A172 (cell line): Measurements from ENCODE around the gene HSPG2. TPM values are rescaled to one million over a fixed set of nuclear protein-coding genes. Genes with fewer than 3 reads are reported as not detected.
"Not testable (repeated sequence)": the region's sequence is repeated elsewhere in the genome, so short reads cannot be mapped to it uniquely, and the experiment has no call there.

Experiments used
- DNase-seq: peaks from one replicate; pipeline ENCODE4 v3.0.0-alpha.2; 2015; ENCODE audit warnings: low spot score
- total RNA-seq: library from RNA; depleted of rRNA; stranded (reverse); fragments of >200 nt; shearing (Covaris generic); gene quantifications from 2 replicates; pipeline ENCODE4 v1.2.3, GENCODE V29; 2014; rRNA removed

Gene HSPG2
- total RNA-seq, result 17.9 and 18.3 TPM in 2 replicates

DNA sequence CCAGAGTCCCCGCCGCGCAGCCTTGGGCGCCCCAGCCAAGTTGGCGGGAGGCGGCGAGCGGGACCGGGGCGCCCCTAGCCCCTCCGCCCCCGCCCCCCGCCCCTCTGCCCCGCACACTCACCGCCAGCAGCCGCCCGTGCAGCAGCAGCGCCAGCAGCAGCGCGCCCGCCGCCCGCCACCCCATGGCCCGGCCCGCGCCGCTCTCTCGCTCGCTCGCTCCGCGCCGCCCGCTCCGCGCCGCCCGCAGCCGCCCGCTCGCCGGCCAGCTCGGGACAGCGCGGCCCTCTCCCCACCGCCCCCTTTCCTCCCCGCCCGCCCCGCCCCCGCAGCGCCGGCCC is at the start of gene HSPG2:
Gene HSPG2, minus strand, starts transcription at position 277 of the 338 bp plus-strand sequence. Its CDS starts 93 bp downstream, at position 184.
- no peak for DNase-seq

DNA sequence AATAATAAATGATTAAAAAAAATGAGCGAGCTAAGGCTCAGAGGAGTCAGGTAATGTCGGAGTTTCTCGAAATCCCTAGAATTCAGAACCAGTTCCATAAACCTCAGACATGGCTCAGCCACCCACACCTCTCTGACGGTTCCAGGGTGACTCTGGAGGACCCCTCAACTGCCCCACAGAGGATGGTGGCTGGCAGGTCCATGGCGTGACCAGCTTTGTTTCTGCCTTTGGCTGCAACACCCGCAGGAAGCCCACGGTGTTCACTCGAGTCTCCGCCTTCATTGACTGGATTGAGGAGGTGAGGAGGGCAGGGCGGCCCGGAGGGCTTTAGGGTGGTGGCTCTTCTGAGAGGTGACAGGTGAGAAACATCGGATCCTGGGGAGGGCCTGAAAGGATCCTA is 49.3 kb upstream of the HSPG2 start:
- DNase-seq, result not testable (repeated sequence)

DNA sequence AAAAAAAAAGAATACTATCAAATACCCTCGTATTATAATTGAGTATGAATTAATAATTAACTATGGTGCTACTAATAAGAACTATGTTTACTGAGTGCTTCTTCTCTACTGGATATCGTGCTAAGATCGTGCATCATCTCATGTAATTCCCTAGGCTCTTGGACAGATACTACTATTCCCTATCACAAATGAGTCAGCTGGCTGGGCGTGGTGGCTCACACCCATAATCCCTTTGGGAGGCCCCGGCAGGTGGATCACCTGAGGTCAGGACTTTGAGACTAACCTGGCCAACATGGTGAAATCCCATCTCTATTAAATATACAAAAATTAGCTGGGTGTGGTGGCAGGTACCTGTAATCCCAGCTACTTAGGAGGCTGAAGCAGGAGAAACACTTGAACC is 48.8 kb upstream of the HSPG2 start:
- DNase-seq, result not testable (repeated sequence)

DNA sequence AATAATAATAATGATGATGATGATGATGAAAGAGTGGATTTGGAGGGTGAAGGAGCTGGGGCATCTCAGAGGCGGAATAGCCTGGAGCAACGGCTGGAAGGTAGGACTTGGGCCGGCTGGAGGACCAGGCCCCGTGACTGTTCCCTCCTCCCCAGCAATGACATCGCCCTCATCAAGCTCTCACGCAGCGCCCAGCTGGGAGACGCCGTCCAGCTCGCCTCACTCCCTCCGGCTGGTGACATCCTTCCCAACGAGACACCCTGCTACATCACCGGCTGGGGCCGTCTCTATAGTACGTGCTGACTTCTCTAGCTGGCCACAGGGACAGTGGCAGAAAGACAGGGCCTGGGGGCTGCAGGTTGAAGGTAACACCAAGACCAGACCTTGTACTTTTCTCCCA is 46.4 kb upstream of the HSPG2 start:
- DNase-seq, result not testable (repeated sequence)

DNA sequence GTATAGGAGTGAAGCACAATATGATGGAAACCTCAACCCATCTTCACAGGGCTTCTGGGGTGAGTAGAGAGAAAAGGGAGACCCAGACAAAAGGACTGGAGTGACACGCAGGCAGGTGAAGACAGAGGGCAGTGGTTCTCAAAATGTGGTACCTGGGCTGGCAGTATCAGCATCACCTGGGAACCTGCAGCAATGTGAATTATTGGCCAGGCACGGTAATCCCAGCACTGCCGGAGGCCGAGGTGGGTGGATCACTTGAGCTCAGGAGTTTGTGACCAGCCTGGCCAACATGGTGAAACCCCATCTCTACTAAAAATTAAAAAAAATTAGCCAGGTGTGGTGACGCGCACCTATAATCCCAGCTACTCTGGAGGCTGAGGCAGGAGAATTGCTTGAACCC is 45.0 kb upstream of the HSPG2 start:
- DNase-seq, result not testable (repeated sequence)

DNA sequence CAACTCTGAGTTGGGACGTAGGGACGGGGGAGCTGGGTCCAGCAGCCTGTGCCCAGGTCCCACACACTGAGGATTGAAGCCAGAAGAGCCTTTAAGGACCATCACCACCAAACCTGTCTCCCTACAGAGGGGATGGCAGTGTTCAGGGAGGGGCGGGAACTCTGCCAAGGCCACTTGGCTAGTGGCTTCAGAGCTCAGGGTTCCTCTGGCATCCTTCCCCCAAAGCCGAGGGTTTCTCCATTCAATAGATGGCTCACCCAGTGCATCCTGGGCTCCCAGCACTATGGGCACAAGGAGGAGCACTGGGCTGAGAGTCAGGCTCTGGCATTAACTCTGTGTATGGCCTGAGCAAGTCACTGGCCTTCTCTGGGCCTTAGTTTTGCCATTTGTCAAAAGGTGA is 44.1 kb upstream of the HSPG2 start:
- not testable (repeated sequence) for DNase-seq

DNA sequence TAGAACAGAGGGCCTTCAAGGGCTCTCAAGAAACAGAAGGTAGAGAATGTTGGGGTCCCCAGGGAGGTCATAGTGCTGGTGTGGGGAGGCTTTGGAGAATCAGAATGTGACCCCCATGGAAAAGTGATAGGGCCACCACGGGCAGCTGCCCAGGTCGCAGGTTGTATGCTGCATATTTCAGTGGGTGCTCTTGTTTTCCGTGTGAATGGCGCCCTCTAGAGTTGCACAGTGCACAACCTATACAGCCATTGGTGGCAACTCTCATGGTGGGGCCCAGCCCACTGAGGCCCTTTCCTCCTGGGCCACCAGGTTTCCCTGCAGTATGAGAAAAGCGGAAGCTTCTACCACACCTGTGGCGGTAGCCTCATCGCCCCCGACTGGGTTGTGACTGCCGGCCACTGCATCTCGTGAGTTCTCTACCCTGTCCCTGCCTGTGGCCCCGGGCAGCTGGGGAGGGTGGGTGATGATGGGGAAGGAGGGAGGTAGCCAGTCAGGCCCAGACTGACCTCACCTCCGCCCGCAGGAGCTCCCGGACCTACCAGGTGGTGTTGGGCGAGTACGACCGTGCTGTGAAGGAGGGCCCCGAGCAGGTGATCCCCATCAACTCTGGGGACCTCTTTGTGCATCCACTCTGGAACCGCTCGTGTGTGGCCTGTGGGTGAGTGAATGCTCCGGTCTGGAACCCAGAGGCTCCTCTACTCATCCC is 43.6 kb upstream of the HSPG2 start:
- not testable (repeated sequence) for DNase-seq

DNA sequence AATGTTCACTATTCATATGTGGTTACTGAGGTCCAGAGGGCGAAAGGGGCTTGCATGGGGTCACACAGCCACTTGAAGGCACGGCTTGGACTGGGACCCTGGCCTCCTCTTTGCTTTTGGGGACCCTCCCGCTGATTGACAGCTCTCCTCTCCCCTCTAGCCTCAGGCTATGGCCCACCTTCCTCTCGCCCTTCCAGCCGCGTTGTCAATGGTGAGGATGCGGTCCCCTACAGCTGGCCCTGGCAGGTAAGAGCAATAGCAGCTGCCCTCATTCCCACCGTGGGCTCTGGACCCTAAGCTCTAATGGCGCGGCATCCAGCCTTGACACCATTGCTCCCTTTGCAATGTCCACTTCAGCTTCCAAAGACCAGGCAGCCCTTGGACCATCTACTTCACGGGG is 41.1 kb upstream of the HSPG2 start:
- DNase-seq, result not testable (repeated sequence)

DNA sequence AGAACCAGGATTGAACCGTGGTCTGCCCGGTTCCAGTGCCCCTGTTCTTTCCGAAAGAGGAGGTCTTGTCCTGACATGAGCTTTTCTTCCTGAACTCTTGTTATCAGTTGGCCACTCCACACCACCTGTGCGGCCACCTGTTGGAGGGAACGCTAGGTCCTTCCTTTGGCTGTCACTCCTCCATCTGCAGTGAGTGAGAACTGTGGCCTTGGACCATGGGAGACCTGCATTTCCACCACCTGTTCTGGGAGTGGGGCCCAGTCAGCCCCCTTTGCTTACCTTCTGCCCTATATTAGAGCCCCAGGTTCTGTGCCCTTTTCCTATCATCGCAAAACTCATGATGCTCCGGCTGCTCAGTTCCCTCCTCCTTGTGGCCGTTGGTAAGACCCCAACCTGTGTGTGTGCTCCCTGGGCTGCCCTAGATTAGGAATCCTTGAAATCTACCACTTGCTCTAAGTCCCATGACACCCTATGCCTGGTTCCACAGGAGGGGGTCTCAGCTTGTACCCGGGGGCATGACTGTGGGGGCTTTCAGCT is 39.7 kb upstream of the HSPG2 start, which contains the start of gene CELA3B:
Gene CELA3B, plus strand, starts transcription at position 320 of the 537 bp plus-strand sequence. Its CDS starts 18 bp downstream, at position 338.
- DNase-seq, result not testable (repeated sequence)

DNA sequence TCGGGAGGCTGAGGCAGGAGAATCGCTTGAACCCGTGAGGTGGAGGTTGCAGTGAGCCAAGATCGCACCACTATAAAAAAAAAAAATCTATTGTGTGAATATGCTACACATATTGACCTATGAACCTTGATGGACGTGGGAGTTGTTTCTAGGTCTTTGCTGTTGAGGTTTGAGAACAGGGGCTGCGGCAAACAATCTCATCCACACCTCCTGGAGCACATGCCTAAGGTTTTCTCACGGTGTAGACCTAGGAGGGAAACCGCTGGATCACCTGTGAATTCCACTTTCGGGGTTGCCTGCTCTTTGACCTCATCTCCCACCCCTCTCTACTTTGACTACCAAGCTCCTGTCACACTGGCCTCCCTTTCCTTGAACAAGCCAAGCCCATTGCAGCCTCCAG is 38.2 kb upstream of the HSPG2 start:
- not testable (repeated sequence) for DNase-seq

DNA sequence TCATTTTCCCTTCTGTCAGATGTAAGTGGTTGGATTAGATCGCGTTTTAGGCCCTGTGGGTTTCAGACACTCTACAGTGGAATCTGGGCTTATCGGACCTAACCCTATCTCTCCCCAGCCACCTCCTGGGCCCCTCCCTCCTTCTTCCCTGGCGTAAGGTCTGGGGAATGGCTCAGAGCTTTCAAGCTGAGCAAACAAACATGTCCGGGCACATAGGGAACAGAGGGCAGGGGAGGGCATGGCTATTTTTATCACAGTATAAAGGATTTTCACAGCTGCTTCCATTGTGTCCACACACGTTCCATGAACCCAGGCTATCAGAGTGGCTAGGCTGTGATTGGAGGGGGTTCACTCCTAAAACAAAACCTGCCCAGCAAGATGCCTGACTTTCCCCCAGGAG is 37.6 kb upstream of the HSPG2 start:
- DNase-seq, result not testable (repeated sequence)

DNA sequence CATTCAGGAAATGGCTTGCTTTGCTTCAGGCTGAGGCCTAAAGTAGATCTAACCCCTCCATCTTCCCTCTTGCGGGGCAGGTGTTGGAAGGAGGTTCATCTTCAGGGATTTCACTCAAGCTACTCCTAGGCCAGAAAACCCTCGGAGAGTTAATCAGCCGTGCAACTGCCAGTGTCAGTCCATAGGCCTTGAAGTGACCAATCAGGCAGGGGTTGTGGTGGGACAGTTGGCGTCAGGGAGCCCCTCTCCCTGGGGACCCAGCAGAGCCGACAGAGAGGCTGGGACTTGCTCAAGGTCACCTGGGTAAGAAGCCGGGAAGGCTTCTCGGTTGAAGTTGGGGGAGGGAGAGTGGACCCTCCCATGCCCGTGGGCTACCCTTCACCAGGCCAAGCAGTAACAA is 36.8 kb upstream of the HSPG2 start:
- DNase-seq, result not testable (repeated sequence)

DNA sequence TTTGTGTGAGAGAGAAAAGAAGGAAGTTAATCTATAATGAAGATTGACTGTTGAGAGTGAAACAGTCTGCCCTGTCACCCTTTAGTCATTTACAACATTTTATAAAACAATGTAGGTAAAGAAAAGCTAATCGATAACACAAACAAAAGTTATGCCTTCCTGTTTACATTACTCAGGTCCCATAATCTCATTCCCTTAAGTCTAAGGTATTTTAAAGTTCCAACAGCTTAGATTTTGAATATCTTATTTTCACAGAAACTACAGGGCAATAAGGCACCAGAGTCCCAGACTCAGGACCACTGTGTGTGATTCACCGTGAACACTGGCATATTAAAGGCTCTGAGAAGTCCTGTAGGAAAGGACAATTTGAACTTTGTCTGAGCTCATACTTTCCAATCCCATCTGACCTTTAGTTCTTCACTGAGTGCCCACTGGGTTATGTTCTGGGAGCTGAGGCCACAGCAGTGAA is 35.9 kb upstream of the HSPG2 start:
- DNase-seq, result not testable (repeated sequence)

DNA sequence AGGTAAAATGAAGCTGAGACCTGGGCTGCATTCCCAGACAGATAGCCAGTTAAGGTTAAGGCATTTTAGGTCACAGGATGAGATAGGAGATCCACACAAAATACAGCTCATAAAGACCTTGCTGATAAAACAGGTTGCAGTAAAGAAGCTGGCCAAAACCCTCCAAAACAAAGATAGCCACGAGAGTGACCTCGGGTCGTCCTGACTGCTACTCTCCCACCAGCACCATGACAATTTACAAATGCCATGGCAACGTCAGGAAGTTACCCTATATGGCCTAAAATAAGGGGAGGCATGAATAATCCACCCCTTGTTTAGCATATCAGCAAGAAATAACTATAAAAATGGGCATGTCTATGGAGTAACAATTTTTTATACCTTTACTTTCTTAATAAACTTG is 33.4 kb upstream of the HSPG2 start:
- not testable (repeated sequence) for DNase-seq

DNA sequence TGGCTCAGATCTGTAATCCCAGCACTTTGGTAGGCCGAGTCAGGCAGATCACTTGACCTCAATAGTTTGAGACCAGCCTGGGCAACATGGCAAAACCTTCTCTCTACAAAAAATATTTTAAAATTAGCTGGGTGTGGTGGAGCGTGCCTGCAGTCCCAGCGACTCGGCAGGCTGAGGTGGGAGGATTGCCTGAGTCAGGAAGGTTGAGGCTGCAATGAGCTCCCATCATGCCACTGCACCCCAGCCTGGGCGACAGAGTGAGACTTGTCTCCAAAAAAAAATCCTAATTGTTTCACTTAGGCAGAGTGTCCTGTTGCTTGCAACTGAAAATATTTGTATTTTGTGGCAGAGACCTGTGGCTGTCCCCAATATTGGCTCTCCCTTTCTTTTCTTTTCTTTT is 32.0 kb upstream of the HSPG2 start:
- not testable (repeated sequence) for DNase-seq

DNA sequence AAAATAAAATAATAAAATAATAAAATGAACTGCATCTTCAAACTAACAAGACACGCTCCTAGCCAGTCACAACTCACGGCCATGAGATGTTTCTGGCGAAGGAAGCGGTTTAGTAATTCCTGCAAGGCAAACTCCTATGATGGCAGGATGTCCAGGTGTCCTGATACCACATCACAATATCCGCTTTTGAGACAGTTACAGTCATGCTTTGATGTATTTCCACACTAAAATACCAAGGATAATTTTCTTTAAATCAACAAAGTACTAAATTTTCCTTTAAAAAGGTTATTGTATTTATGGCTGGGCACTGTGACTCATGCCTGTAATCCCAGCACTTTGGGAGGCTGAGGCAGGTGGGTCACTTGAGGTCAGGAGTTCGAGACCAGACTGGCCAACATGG is 30.1 kb upstream of the HSPG2 start:
- not testable (repeated sequence) for DNase-seq

DNA sequence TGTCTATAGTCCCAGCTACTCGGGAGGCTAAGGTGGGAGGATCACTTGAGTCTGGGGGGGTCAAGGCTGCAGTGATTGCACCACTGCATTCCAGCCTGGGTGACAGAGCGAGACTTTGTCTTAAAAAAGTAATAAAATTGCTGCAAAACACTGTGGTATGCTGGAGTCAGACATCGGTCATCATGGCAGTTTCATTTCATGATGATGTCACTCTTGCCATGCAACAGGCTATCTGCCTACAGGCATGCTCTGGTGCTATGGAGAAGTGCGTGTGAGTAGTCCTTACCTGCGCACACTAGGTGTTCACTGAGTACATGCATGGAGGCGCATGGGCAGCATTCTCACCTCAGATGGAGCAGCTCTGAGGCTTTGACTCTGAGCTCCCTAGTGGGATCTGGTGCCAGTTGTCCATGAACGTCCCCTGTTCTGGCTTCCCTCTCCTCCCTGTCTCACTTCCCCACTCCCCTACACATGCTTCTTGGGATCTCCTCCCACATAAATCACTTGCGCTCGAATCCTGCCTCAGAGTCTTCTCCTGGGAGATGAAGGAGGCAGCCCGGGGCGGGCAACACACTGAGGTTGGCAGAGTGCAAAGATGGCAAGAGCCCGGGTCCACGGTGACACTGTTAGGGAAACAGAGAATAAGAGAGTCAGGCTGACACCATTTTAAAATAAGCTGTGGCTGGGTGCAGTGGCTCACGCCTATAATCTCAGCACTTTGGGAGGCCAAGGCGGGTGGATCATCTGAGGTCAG is 29.3 kb upstream of the HSPG2 start:
- DNase-seq, result peak; percentile 46

DNA sequence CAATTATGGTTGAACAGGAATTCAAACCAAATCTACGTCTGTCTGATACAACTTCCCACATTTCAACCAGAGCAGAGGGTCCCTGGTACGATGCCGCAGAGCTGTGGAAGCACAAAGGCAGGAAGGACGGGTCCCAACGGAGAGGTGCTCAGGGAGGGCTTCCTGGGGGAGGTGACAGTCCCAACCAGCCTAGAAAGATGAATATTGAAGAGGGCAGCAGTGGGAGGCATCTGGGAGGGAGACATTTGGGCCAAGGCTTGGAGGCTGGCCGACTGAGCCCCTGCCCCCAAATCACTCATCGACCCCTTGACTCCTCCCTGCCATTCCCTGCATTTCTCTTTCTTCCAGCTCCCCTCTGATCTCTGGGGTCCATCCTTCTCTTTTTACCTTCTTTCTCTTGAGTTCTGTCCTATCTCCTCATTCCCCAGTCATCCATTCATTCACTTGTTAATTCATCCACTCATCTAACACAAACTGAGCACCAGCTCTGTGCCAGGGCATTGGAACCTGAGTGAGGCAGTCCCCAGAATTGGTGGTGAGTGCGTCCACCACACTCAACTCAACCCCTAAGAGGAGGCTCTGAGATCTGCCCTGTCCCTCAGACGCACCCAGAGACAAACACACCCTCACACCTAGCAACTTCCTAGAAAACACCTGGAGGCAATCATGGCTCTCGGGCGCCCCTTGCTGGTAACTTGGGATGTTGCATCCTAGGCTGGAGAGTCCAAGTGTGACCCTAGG is 26.5 kb upstream of the HSPG2 start:
- DNase-seq, result peak; percentile 49

DNA sequence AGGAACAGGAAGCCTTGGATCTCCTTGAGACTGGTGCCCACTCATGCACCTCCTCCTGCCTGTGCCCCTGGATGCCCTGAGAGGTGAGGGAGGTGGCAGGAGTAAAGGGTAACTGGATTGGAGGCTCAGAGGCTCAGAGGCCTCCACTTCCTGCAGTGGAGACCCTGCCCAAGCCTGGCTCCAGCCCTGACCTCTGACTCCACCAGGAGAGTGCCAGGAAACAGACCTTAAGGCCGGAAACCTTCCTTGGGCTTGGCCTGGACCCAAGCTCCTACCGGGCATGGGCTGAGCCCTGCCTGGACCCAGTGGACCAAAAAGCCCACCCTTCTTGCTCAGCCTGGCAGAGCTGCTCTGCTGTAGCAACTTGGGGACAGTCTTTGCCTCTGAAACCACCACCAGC is 24.7 kb upstream of the HSPG2 start:
- DNase-seq, result no peak

DNA sequence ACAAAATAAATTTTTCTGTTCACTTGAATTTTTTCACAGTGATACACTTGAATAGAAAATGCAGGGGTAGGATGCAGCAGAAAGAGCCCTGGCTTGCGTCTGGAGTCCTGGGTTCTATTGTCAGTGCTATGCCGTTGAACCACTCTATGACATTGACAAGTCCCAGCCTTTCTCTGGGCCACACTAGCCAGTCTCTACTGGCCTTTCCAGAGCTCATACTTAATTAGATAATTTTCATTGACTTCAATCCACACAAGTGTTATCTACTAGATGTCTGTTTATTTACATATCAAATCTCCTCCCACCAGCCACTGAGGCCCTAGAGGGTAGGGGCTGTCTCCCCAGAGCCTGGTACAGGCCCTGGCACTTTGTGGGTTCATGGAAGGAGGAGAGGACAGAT is 24.2 kb upstream of the HSPG2 start:
- no peak for DNase-seq

DNA sequence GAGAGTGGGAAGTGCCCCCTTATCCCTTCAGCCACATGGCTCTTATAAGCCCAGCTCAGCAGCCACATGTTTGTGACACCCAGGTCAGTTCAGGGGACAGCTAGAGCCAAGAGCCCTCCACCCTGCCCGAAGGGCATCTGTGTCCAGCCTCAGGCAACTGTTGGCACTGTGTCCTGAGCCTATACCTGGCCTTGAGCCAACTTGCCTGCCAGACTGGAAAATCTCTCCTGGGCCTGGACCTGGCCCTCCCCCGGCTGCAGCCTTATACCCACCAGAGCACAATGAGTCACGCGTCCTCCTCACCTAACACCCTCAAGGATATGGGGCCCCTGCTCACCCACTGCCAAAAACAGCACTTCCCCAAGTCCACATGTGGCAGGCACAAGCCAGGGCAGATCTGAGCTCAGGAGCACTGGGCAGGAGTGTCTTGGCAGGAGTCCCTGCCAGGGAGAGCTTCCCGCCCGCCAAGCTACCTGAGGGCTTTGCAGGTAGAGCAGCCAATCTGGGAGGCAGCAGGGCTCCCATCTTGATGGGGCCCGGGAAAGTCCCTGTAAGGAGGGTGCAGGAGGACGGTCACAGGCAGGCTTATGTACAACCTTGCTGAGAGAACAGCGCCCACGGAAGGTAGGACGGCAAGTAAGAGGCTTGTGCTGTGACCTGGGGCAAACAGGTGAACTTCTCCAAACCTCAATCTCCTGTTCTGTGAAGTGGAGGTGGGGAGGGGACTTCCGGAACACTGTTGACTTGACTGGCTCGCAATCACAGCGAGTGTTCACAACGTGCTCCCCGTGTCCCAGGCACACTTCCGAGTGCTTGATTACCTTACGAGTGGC is 19.8 kb upstream of the HSPG2 start:
- peak; percentile 46 for DNase-seq
